DOHH2 (cell line): ENCODE results near the gene PLEKHB2.

Experiments
- H3F3A ChIP-seq: fragments of 200-600 bp; sonication (generic), shearing (Covaris generic); 2 replicates; pipeline ENCODE4 v1.6.0; 2016; ENCODE audit warnings: antibody characterized with exemption, mild to moderate bottlenecking; ENCODE audit not compliant: control insufficient read depth, insufficient read depth
- H3K27ac ChIP-seq: fragments of 200-600 bp; sonication (generic); 2 replicates; pipeline ENCODE4 v1.5.1; 2014; ENCODE audit warnings: low read depth, mild to moderate bottlenecking, low read length, moderate library complexity
- H3K27me3 ChIP-seq: fragments of 200-600 bp; sonication (generic); 2 replicates; pipeline ENCODE4 v1.6.1; 2014; ENCODE audit warnings: mild to moderate bottlenecking, low read length, mixed read lengths; ENCODE audit not compliant: control insufficient read depth
- H3K36me3 ChIP-seq: fragments of 200-600 bp; sonication (generic); 2 replicates; pipeline ENCODE4 v1.6.1; 2014; ENCODE audit warnings: mild to moderate bottlenecking, low read length, moderate library complexity, mixed read lengths; ENCODE audit not compliant: control insufficient read depth
- H3K4me1 ChIP-seq: fragments of 200-600 bp; sonication (generic); 2 replicates; pipeline ENCODE4 v1.6.1; 2014; ENCODE audit warnings: mild to moderate bottlenecking, low read length, mixed read lengths; ENCODE audit not compliant: control insufficient read depth
- H3K4me2 ChIP-seq: fragments of 200-600 bp; sonication (generic); 2 replicates; pipeline ENCODE4 v1.6.0; 2014; ENCODE audit warnings: mild to moderate bottlenecking, low read length, moderate library complexity
- H3K4me3 ChIP-seq: fragments of 200-600 bp; sonication (generic); 2 replicates; pipeline ENCODE4 v1.5.1; 2014; ENCODE audit warnings: mild to moderate bottlenecking, low read length, mixed read lengths
- H3K79me2 ChIP-seq: fragments of 200-600 bp; sonication (generic); 2 replicates; pipeline ENCODE4 v1.6.1; 2014; ENCODE audit warnings: mild to moderate bottlenecking, low read length, mixed read lengths; ENCODE audit not compliant: control insufficient read depth
- H3K9me2 ChIP-seq: fragments of 200-600 bp; sonication (generic); replicated peaks from 2 replicates; pipeline ENCODE4 v1.6.1; 2014; ENCODE audit warnings: mild to moderate bottlenecking, low read length, mixed read lengths; ENCODE audit not compliant: control insufficient read depth
- H3K9me3 ChIP-seq: fragments of 200-600 bp; sonication (generic); 2 replicates; pipeline ENCODE4 v1.6.1; 2014; ENCODE audit warnings: antibody characterized with exemption, low read length, mixed read lengths; ENCODE audit not compliant: control insufficient read depth, insufficient read depth
- H4K20me1 ChIP-seq: fragments of 200-600 bp; sonication (generic); 2 replicates; pipeline ENCODE4 v1.6.0; 2014; ENCODE audit warnings: low read depth, mild to moderate bottlenecking, antibody characterized with exemption, low read length, moderate library complexity; ENCODE audit not compliant: control insufficient read depth, insufficient read depth
- EZH2phosphoT487 ChIP-seq: fragments of 200-600 bp; sonication (generic); IDR thresholded peaks from 2 replicates; pipeline ENCODE4 v1.6.1; 2017; ENCODE audit warnings: borderline replicate concordance, mild to moderate bottlenecking, antibody characterized with exemption, low read length, moderate library complexity, mixed read lengths
- TF ChIP-seq, protein P1 (sequence below): fragments of 200-600 bp; sonication (generic); IDR thresholded peaks from one replicate; pipeline ENCODE4 v1.5.1; 2014; ENCODE audit warnings: antibody characterized with exemption, mild to moderate bottlenecking, low read depth, low read length; ENCODE audit not compliant: poor library complexity, severe bottlenecking

The PLEKHB2 gene

DNA sequence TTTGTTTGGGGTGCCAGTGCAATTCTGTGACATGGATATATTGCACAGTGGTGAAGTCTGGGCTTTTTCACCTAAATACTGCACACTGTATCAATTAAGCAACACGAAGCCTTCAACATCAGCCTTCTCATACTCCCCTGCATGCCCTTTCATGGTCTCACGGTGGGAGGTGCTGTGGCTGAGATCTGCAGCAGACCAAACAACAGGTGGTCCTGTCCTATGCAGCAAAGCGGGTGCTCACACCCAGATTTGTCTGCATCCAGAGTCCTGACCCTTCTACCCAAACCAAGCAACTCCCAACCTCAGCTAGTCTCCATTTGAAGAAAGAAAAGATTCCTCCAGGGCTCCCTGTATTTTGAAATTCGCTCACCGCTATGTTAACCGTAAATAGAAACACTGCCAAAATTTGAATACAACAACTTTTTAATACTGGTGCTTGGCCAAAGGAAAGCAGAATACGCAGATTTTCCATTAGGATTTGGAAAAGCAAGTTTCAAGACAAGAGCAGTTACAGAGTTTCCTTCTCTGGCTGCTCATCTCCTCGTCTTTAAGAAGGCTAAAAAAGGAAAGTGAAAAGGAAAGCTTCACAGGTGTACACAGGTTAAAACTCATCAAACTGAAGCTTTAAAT lies 46.8 kb upstream of the PLEKHB2 start:
- TF ChIP-seq EZH2phosphoT487: no peak
- TF ChIP-seq, protein P1, sequence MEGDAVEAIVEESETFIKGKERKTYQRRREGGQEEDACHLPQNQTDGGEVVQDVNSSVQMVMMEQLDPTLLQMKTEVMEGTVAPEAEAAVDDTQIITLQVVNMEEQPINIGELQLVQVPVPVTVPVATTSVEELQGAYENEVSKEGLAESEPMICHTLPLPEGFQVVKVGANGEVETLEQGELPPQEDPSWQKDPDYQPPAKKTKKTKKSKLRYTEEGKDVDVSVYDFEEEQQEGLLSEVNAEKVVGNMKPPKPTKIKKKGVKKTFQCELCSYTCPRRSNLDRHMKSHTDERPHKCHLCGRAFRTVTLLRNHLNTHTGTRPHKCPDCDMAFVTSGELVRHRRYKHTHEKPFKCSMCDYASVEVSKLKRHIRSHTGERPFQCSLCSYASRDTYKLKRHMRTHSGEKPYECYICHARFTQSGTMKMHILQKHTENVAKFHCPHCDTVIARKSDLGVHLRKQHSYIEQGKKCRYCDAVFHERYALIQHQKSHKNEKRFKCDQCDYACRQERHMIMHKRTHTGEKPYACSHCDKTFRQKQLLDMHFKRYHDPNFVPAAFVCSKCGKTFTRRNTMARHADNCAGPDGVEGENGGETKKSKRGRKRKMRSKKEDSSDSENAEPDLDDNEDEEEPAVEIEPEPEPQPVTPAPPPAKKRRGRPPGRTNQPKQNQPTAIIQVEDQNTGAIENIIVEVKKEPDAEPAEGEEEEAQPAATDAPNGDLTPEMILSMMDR: no peak
- Histone ChIP-seq H3K27ac (no peak overlapping the region), H3K4me2 (no peak overlapping the region), H3K27me3 (no peaks in the 10 kb centered on the region), H3K4me1 (no peaks in the 10 kb centered on the region), H3K4me3 (no peak overlapping the region), H3K79me2 (peaks cover 84% of the 10 kb centered on the region), H3K9me3 (no peaks in the 10 kb centered on the region), H3K36me3 (peaks cover 85% of the 10 kb centered on the region), H3F3A (peaks cover 2% of the 10 kb centered on the region; the same call in 1 of the 2 replicates), H4K20me1 (peaks cover 10% of the 10 kb centered on the region), H3K9me2 (no peaks in the 10 kb centered on the region)

DNA sequence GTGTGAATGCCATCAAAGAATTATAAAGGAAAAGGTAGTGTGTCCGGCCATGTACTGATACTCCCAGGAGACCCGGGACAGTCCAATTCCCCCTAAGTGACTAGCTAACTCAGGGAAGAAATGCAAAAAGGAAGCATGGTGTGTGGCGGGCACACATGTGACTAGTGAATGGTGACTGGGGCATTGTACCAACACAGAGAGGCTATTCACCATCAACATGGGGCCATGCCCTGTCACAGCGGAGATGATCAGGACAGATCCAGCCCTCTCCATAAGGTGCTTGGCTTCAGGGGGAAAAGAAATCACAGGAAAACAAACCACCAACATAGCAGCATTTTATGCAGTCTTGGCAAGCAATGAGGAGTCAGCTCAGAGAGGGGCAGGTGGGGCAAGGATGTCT lies 46.2 kb upstream of the PLEKHB2 start:
- Histone ChIP-seq H3K9me2 (no peaks in the 10 kb centered on the region), H3K27me3 (no peaks in the 10 kb centered on the region), H3K36me3 (peaks cover 86% of the 10 kb centered on the region), H3K4me2 (no peak overlapping the region), H3K9me3 (no peaks in the 10 kb centered on the region), H3K4me3 (no peak overlapping the region), H3K4me1 (peaks cover 2% of the 10 kb centered on the region; the same call in 1 of the 2 replicates), H3K79me2 (peaks cover 89% of the 10 kb centered on the region), H3K27ac (no peak overlapping the region), H4K20me1 (peaks cover 10% of the 10 kb centered on the region), H3F3A (peaks cover 2% of the 10 kb centered on the region; the same call in 1 of the 2 replicates)
- TF ChIP-seq EZH2phosphoT487: no peak
- TF ChIP-seq, protein P1: no peak

DNA sequence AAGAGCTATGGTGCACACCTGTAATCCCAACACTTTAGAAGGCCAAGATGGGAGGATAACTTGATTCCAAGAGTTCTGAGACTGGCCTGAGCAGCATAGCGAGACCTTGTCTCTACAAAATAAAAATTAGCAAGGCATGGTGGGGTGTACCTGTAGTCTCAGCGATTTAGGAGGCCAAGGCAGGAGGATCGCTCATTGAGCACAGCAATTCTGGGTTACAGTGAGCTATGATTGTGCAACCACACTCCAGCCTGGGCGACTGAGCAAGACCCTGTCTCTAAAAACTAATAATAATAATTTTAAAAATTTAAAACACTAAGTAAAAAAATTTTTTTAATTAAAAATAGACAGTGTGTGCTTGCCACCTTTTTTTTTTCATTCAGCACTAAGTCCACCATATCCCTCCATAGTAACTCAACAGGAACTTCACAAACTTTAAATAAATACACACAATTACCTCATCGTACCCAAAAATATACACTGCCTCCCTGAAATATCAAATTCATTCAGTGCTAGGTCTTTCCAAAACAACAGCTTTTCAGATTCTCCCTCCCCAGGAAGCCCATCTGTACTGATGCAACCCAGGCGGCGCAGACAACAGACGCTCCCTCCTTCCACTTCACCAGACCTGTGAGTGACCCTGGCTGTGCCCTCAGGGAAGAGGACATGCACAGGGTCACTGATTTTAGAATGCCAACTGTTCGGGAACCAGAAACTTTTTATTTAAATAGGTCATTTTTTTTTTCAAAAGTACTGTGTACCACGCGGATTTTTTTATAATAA lies 41.4 kb upstream of the PLEKHB2 start:
- H3K36me3 ChIP-seq: peaks cover 83% of the 10 kb centered on the region
- peaks cover 12% of the 10 kb centered on the region; the same call in 1 of the 2 replicates for H3K4me1 ChIP-seq
- H4K20me1 ChIP-seq: peaks cover 7% of the 10 kb centered on the region
- no peaks in the 10 kb centered on the region for H3K9me3 ChIP-seq
- H3K4me3 ChIP-seq: no peak overlapping the region
- peaks cover 97% of the 10 kb centered on the region for H3K79me2 ChIP-seq
- H3K27ac ChIP-seq: no peak overlapping the region
- TF ChIP-seq, protein P1: no peak
- no peak for TF ChIP-seq EZH2phosphoT487
- H3K4me2 ChIP-seq: no peak overlapping the region
- no peaks in the 10 kb centered on the region for H3K9me2 ChIP-seq
- H3K27me3 ChIP-seq: no peaks in the 10 kb centered on the region
- H3F3A ChIP-seq: peaks cover 2% of the 10 kb centered on the region; the same call in 1 of the 2 replicates
